GM21529 (cell line): ENCODE data around the gene ATP11A.

Experiments used
- ATAC-seq: cut with Tn5 transposase; IDR thresholded peaks from one replicate; pipeline ENCODE4 v1.9.1; 2021; ENCODE audit not compliant: unreplicated experiment

ATP11A gene

GRCh38 chr13:112756967-112757758 is 67.3 kb downstream of the ATP11A start:
- no peak for ATAC-seq

- ATAC-seq, result no peak
Observed at GRCh38 chr13:112757759-112758086, 67.9 kb downstream of the ATP11A start.

GRCh38 chr13:112759053-112759452 is 69.2 kb downstream of the ATP11A start:
- ATAC-seq, result no peak

GRCh38 chr13:112759827-112760226 is 70.0 kb downstream of the ATP11A start:
- no peak for ATAC-seq

GRCh38 chr13:112760435-112760834 is 70.6 kb downstream of the ATP11A start:
- no peak for ATAC-seq

DNA sequence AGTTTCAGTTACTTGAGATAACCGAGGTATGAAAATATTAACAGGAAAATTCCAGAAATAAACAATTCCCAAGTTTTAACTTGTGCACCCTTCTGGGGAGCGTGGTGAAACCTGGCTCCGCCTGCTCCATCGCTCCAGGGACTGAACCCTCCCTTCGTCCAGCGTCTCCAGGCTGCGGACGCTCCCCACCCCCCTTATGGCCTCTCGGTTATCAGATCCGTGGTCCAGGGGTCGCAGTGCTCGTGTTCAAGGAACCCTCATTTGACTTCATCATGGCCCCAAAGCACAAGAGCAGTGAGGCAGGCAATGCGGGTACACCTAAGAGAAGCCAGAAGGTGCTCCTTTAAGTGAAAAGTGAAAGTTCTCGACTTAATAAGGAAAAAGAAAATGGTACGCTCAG is 71.1 kb downstream of the ATP11A start:
- no peak for ATAC-seq

DNA sequence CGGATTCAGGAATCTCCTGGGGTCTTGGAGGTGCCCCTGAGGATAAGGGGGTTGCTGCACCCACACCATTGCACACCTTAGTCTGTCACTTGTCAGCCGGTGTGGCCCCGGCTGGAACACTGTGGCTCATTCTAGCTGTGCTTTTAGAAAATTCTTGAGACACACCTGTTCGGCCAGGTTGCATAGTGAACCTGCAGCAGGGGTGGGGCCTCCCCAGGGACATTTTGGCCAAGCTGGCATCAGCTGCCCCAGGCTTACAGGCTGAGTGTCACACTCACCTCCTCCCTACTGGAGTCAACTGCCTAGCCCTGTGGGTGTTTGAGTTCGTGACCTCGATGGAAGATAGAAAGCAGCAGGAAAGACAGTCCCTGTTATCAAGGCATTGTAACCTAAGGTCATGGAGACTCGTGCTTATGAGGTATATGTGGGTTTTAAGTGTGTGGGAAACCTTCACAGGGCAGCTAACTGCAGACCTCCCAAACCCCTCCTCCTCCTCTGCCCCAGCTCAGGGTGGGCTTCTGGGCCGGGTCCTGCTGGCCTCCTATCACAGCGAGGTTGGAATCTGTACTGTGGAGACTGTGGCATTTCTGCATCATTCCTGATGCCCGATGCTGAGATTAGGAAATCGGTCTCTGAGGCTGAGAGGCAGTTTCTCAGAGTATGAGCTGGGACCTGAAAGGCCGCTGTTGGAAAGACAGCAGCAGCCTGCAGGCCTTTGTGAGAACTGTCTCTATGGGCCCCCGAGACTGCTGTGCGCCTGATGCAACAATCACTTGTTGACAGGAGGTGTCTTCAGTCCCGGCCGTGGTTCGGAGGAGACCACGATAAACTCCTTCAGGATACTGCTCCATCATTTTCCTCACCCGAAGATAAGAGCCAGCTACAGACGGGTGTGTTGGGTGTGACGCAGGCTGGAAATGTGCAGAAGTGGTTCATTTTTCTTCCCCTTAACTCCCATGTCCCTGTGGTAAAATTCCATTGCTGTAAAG is 72.2 kb downstream of the ATP11A start:
- ATAC-seq, result no peak

DNA sequence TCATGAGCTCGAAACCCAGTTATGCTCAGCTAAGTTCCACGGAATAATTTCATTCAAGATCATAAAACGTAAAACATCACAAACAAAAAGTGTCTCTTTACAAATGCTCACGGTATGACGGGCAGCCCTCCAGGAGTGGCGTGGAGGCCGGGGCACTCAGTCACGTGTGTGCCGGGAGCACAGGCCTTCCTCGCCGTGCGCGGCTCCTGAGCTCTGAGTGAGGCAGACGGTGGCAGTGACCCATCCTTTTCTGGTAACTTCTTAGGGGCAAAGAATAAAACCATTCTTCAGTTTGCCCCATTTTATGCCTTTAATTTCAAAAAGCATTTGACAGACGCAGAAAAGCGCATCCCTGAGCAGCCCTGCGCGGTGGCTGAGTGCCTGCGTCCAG is 72.8 kb downstream of the ATP11A start:
- no peak for ATAC-seq

DNA sequence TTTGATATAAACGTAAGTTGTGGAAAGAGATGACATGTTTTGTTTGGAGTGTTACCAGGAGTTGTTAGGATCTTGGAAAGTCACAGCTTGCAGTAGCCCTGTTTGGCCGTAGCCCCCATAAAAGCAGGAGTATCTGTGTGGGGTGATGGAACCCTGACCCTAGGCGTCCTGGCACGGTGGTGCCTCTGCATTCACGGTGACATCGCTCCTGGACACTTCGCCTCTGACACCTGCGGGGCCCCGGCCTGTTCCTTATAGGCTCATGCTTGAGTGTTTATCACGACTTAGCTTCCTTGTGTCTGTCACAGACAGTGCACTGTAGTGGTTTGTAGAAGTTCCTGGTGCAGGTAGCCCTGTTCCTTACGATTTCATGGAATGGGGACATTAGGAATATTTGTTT is 74.2 kb downstream of the ATP11A start:
- ATAC-seq, result no peak

GRCh38 chr13:112764864-112765561 is 75.2 kb downstream of the ATP11A start:
- no peak for ATAC-seq

DNA sequence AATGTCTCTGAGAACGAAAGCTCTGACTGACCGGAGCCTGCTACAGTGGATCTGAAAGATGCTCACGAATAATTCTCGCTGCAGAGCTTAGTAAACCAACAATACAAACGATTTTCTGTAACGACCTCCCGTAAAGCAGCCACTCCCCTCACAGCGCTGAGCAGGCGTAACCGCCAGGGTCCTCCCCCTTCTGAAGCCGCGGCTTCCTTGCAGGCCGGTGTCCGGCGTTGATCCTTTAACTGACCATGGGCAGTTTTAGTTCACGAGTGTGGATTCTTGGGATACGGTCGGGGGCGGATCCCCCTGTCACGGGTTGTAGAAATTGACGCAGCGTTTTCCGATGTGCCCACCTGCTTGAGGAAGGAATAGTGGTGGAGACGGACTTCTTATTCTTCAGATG is 75.9 kb downstream of the ATP11A start:
- no peak for ATAC-seq

GRCh38 chr13:112766336-112766735 is 76.5 kb downstream of the ATP11A start:
- ATAC-seq, result no peak

DNA sequence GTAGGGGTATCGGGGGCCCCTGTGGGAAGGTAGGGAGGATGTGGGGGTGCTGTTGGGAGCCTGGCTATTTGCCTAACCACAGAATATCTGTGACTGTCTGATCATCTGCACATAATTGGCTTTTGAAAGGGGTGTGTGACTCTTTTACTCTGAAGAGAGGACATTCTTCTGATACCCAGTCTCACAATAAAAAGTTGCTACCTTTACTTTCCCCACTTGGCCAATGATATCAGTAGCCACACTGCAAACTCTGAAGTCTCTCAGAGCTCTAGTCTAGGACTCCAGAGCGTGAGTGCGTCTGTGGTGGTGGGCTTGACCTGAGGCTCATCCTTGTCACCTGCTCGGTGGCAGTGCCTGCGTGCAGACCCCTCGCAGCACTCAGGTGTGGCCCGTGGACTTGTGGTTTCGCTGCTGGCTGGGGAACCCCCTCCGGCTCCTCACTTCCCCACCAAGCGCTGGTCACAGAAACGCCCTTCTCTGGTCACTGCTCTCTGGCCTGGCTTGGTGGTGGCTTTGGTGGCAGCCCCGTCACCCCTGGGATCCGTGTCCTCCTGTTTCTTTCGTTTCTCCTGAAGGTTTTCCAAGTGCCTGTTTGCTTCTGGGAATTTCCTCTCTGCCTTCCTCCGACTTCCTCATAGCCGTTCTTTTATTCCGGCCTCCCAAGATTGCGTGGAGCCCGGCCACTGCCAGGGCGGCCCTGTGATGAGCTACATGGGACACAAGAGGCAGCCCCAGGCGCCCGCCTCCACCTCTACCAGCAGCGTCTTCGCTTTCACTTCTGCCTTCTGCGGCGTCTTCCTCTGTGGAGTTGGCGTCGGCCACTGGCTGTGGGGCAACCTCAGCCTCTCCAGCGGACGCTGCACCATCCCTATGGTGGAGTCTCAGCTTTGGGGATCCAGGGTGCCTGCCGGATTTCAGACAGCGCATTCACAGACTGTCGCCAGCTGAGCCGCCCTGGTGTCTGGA is 78.0 kb downstream of the ATP11A start:
- peak; percentile 88 for ATAC-seq

- no peak for ATAC-seq
Observed at GRCh38 chr13:112768795-112769481, 79.1 kb downstream of the ATP11A start.

DNA sequence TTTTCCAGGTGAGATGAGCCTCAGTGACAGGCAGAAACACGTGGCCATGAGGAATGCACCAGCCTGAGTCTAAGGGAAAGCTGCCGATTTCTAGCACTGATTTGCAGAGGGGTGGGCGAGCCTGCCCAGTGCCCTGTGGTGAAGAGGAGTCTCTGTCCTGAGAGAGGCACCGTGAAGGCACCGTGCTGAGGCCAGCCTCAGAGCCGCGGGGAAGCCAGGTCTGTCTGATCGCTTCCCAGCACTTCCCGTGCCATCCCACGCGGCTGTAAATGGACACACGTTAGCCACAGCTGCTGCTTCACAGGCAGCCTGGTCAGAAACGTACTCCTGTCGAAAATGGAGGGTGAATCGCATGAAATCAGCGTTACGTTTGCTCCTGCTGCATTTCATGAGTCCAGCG is 79.8 kb downstream of the ATP11A start:
- ATAC-seq, result no peak

- no peak for ATAC-seq
Observed at GRCh38 chr13:112770504-112770903, 80.7 kb downstream of the ATP11A start.

DNA sequence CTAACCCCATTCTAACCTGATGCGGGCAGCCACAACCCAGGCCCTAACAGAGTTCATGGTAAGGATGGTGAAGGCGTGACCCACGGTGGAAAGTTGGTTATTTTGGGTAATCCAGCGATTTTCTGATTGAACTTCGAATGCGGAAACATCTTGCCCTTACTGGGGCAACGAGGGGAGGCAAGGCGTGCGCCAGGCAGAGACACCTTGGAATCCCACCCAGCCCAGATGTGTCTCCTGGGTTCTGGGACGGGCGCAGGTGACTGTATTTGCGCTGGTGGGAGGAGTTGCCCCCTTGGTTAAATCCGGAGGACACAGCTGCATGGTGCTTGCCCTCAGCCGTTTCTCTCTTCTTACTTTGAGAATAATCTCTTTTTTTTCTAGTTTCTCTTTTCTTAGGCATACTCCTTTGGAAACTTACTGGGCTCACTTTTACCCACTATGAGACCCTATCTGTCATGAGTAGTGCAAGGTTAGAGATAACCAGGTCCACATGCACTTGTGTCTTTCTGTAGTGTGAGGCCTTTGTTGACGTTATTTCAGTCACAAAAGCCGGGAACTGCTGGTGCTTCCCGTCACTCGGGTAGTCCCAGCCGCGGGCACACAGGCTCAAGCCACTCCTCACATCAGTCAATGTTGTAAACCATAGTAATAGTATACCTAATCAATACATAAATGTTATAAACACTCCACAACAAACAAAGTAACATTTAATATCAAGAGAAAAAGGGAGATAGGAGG is 81.5 kb downstream of the ATP11A start:
- ATAC-seq, result no peak

DNA sequence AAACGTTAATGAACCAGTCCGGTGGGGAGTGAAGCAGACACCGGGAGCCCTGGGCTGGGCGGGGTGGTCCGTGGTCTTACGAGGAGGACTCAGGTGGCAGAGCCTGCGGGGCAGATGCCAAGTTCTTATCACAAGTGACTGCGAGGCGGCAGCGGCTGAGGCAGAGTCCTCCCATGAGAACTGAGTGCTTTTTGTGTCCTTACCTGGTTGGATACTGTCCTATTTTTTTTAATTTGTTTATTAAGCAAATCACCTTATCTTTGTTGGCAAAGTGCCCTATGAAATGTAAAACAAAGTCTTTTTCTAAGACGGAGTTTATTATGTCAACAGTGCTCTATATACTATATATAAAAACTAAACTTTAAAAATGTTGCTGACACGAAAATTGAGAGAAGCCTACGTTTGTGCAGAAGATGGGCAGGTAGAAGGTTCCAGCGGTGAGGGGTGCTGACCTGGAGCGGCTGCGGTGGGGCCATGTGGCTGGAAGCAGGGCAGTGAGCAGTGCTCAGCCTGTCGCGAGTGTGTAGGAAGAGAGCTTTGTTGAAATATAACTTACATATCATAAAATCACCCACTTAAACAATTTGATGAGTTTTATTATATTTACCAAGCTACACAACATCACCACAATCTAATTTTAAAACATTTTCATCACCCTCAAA is 82.2 kb downstream of the ATP11A start:
- no peak for ATAC-seq

GRCh38 chr13:112772539-112772909 is 82.7 kb downstream of the ATP11A start:
- no peak for ATAC-seq
